Uterus (tissue), 2 donors: Measurements from ENCODE around the gene MS4A10.

ENCODE experiments used
- POLR2A ChIP-seq, 2 donors: fragments of 450-650 bp; IDR thresholded peaks; one replicate each; pipeline ENCODE4 v1.6.1; 2016; ENCODE audit warnings: antibody characterized with exemption in 2 of 2, mild to moderate bottlenecking in 1 of 2, moderate library complexity in 1 of 2
- TF ChIP-seq, protein P1 (sequence below), 4 experiments: fragments of 200-600 bp in 2 of 4; fragments of 450-650 bp in 2 of 4; sonication (generic) in 2 of 4; IDR thresholded peaks; one replicate each; pipeline ENCODE4 v1.5.1; 2016 to 2019; ENCODE audit warnings: antibody characterized with exemption in 4 of 4, mild to moderate bottlenecking in 2 of 4, moderate library complexity in 1 of 4

DNA sequence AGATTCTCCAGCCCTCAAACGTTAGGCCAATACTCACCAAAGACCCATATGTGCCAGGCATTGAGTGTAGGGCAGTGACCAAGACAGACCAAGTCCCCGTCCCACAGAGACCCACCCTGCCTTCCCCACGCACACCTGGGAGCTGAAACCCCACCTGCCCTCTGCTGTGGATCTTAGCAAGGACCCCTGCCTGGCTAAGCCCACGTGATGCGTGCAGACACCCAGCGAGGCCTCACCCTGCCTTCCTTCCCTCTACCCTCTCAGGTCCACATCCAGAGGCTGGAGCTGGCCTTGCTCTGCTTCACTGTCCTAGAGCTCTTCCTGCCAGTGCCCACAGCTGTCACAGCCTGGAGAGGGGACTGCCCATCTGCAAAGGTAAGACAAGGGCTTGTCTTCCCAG, 10.2 kb downstream of the MS4A10 start:
- no peak for TF ChIP-seq POLR2A (IDR thresholded peaks at IDR 0.05)
- TF ChIP-seq, protein P1, sequence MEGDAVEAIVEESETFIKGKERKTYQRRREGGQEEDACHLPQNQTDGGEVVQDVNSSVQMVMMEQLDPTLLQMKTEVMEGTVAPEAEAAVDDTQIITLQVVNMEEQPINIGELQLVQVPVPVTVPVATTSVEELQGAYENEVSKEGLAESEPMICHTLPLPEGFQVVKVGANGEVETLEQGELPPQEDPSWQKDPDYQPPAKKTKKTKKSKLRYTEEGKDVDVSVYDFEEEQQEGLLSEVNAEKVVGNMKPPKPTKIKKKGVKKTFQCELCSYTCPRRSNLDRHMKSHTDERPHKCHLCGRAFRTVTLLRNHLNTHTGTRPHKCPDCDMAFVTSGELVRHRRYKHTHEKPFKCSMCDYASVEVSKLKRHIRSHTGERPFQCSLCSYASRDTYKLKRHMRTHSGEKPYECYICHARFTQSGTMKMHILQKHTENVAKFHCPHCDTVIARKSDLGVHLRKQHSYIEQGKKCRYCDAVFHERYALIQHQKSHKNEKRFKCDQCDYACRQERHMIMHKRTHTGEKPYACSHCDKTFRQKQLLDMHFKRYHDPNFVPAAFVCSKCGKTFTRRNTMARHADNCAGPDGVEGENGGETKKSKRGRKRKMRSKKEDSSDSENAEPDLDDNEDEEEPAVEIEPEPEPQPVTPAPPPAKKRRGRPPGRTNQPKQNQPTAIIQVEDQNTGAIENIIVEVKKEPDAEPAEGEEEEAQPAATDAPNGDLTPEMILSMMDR (IDR thresholded peaks at IDR 0.05), result no peak
